IMR-90 (cell line): ENCODE results near the gene TFPI. TPM values are rescaled to one million over a fixed set of nuclear protein-coding genes. Genes with fewer than 3 reads are reported as not detected.
A peak's percentile ranks its signal among the peaks of the same experiment; 100 is the strongest.

Experiments
- ATAC-seq: fragments of 200-7000 bp; cut with Tn5 transposase; 2 replicates; pipeline ENCODE4 v1.9.1; 2020; ENCODE audit warnings: low read depth, mild to moderate bottlenecking, moderate library complexity
- BruUV-seq: library from RNA; stranded (reverse); fragments of 400-500 nt; replicated peaks from 2 replicates; lab custom pipeline; 2021; lab: Mats Ljungman, UMichigan
- CTCF ChIA-PET: fragments of 300-600 bp; formaldehyde crosslinking; extraction: SDS; loops from one replicate; lab custom pipeline; 2021; ENCODE audit warnings: antibody characterized with exemption; lab: Yijun Ruan, JAX
- POLR2A ChIA-PET: fragments of 300-600 bp; sonication (Branson Sonifier 250); formaldehyde crosslinking; loops from one replicate; lab custom pipeline; 2022; ENCODE audit warnings: antibody characterized with exemption; ENCODE audit not compliant: unreplicated experiment; lab: Charles Lee
- DNase-seq: peaks from one replicate; pipeline ENCODE4 v3.0.0; 2013
- H2AFZ ChIP-seq: replicated peaks from 2 replicates; pipeline ENCODE3; 2013; ENCODE audit warnings: low read length, mild to moderate bottlenecking; ENCODE audit not compliant: poor library complexity
- H2AK5ac ChIP-seq: 2 replicates; pipeline ENCODE4 v1.6.1; 2013; ENCODE audit warnings: low read depth, low read length, inconsistent platforms
- H2AK9ac ChIP-seq: replicated peaks from 2 replicates; pipeline ENCODE3; 2013; ENCODE audit warnings: mild to moderate bottlenecking, low read depth, low read length, moderate library complexity; ENCODE audit not compliant: poor library complexity
- H2BK120ac ChIP-seq: 2 replicates; pipeline ENCODE4 v1.6.1; 2013; ENCODE audit warnings: low read depth, low read length, inconsistent platforms
- H2BK15ac ChIP-seq: 3 replicates; pipeline ENCODE4 v1.6.1; 2013; ENCODE audit warnings: low read depth, low read length, inconsistent platforms
- H2BK20ac ChIP-seq: 2 replicates; pipeline ENCODE4 v1.6.1; 2013; ENCODE audit warnings: low read depth, mild to moderate bottlenecking, inconsistent platforms, low read length, moderate library complexity
- H2BK5ac ChIP-seq: 2 replicates; pipeline ENCODE4 v1.6.1; 2013; ENCODE audit warnings: mild to moderate bottlenecking, low read depth, low read length, inconsistent platforms; ENCODE audit not compliant: poor library complexity, severe bottlenecking
- H3K14ac ChIP-seq: replicated peaks from 2 replicates; pipeline ENCODE4 v1.6.1; 2013; ENCODE audit warnings: low read depth, low read length, inconsistent platforms
- H3K18ac ChIP-seq: 2 replicates; pipeline ENCODE4 v1.6.1; 2013; ENCODE audit warnings: low read depth, low read length, control low read depth
- H3K23ac ChIP-seq: 2 replicates; pipeline ENCODE4 v1.6.1; 2013; ENCODE audit warnings: low read depth, low read length, inconsistent platforms
- H3K27ac ChIP-seq: 2 replicates; pipeline ENCODE4 v1.5.1; 2013; ENCODE audit warnings: mild to moderate bottlenecking, control low read depth, low read length; ENCODE audit not compliant: insufficient read depth
- H3K27me3 ChIP-seq: 2 replicates; pipeline ENCODE4 v1.6.1; 2013; ENCODE audit warnings: low read length; ENCODE audit not compliant: control insufficient read depth, insufficient read depth
- H3K36me3 ChIP-seq: 2 replicates; pipeline ENCODE4 v1.6.1; 2013; ENCODE audit warnings: low read length, mixed read lengths; ENCODE audit not compliant: control insufficient read depth, insufficient read depth
- H3K4ac ChIP-seq: 2 replicates; pipeline ENCODE4 v1.6.1; 2013; ENCODE audit warnings: low read depth, low read length, inconsistent platforms
- H3K4me1 ChIP-seq: 2 replicates; pipeline ENCODE4 v1.6.1; 2013; ENCODE audit warnings: low read length, mixed read lengths; ENCODE audit not compliant: control insufficient read depth, insufficient read depth
- H3K4me2 ChIP-seq: 2 replicates; pipeline ENCODE4 v1.6.1; 2013; ENCODE audit warnings: low read depth, mild to moderate bottlenecking, control low read depth, low read length, moderate library complexity
- H3K4me3 ChIP-seq: 2 replicates; pipeline ENCODE4 v1.5.1; 2013; ENCODE audit warnings: low read depth, mild to moderate bottlenecking, control low read depth, low read length, moderate library complexity; ENCODE audit not compliant: insufficient read depth
- H3K56ac ChIP-seq: 2 replicates; pipeline ENCODE4 v1.6.1; 2013; ENCODE audit warnings: low read length, inconsistent platforms; ENCODE audit not compliant: insufficient read depth; ENCODE audit errors: extremely low read depth
- H3K79me1 ChIP-seq, 2 experiments: 2 replicates each; pipeline ENCODE4 v1.6.1; 2013; ENCODE audit warnings: low read length in 2 of 2, inconsistent platforms in 1 of 2, low read depth in 1 of 2
- H3K9ac ChIP-seq: 2 replicates; pipeline ENCODE4 v1.6.1; 2013; ENCODE audit warnings: low read depth, low read length, control low read depth
- H3K9me1 ChIP-seq: 2 replicates; pipeline ENCODE4 v1.6.1; 2013; ENCODE audit warnings: low read length, inconsistent platforms; ENCODE audit not compliant: insufficient read depth
- H3K9me3 ChIP-seq: 2 replicates; pipeline ENCODE4 v1.6.1; 2013; ENCODE audit warnings: low read length; ENCODE audit not compliant: control insufficient read depth, insufficient read depth
- H4K20me1 ChIP-seq: 2 replicates; pipeline ENCODE4 v1.6.1; 2013; ENCODE audit warnings: low read length, inconsistent platforms; ENCODE audit not compliant: insufficient read depth
- H4K5ac ChIP-seq: 2 replicates; pipeline ENCODE4 v1.6.1; 2013; ENCODE audit warnings: mild to moderate bottlenecking, low read depth, low read length, control low read depth
- H4K8ac ChIP-seq, 2 experiments: 2 replicates each; pipeline ENCODE4 v1.6.1; 2013; ENCODE audit warnings: low read depth in 2 of 2, low read length in 2 of 2, control low read depth in 1 of 2, inconsistent platforms in 1 of 2
- H4K91ac ChIP-seq: 2 replicates; pipeline ENCODE4 v1.6.1; 2013; ENCODE audit warnings: low read depth, low read length, inconsistent platforms; ENCODE audit not compliant: insufficient read depth
- BHLHE40 ChIP-seq: fragments of 150-350 bp; IDR thresholded peaks from 2 replicates; pipeline ENCODE4 v1.6.1; 2016; ENCODE audit warnings: mild to moderate bottlenecking, low read depth, low read length
- CEBPB ChIP-seq: IDR thresholded peaks from 2 replicates; pipeline ENCODE4 v1.6.1; 2012; ENCODE audit warnings: low read depth, low read length, improper control_type of control experiment
- CHD1 ChIP-seq: IDR thresholded peaks from 2 replicates; pipeline ENCODE4 v1.6.1; 2012; ENCODE audit warnings: low read depth, low read length, improper control_type of control experiment
- FOS ChIP-seq: fragments of 150-350 bp; IDR thresholded peaks from 2 replicates; pipeline ENCODE4 v1.6.1; 2016; ENCODE audit warnings: low read depth, low read length
- MAFK ChIP-seq: IDR thresholded peaks from 2 replicates; pipeline ENCODE4 v1.6.1; 2012; ENCODE audit warnings: low read depth, low read length, improper control_type of control experiment
- MAZ ChIP-seq: IDR thresholded peaks from 2 replicates; pipeline ENCODE4 v1.6.1; 2012; ENCODE audit warnings: low read depth, mild to moderate bottlenecking, low read length, improper control_type of control experiment, moderate library complexity, borderline replicate concordance
- NFE2L2 ChIP-seq: fragments of 150-350 bp; IDR thresholded peaks from 2 replicates; pipeline ENCODE4 v1.6.1; 2016; ENCODE audit warnings: low read depth, mild to moderate bottlenecking, low read length
- RAD21 ChIP-seq: IDR thresholded peaks from 2 replicates; pipeline ENCODE4 v1.6.1; 2012; ENCODE audit warnings: low read length, improper control_type of control experiment
- RCOR1 ChIP-seq: IDR thresholded peaks from 2 replicates; pipeline ENCODE4 v1.6.1; 2012; ENCODE audit warnings: mild to moderate bottlenecking, low read length, improper control_type of control experiment; ENCODE audit not compliant: insufficient replicate concordance
- WGBS, 2 experiments: methylation state at CpG; one replicate each; pipeline versions ENCODE4 v1.1.5 to v1.1.7; 2013; ENCODE audit warnings: missing lambda C conversion rate in 2 of 2; ENCODE audit not compliant: insufficient read length in 1 of 2; ENCODE audit errors: extremely low coverage in 2 of 2; 5-methylcytosine and 5-hydroxymethylcytosine counted together
- dilution Hi-C: fragments of 300-500 bp; cut with HindIII; formaldehyde crosslinking; loops from one replicate; pipeline ENCODE4 v1.14.3; 2018; ENCODE audit warnings: low sequenced_read_pairs; ENCODE audit not compliant: unreplicated experiment
- in situ Hi-C: fragments of 300-500 bp; cut with MboI; formaldehyde crosslinking; loops from 3 replicates; pipeline ENCODE4 v1.14.3; 2019; ENCODE audit warnings: low sequenced_read_pairs, inconsistent platforms, mixed read lengths
- intact Hi-C: fragments of 100-400 bp; cut with micrococcal nuclease; formaldehyde crosslinking; loops from 2 replicates; pipeline ENCODE4 v1.10.0; 2022
- polyA plus RNA-seq, 3 experiments: library from polyadenylated mRNA; depleted of rRNA; stranded (reverse); fragments of >200 nt; gene quantifications; 2 replicates each; pipeline ENCODE4 v1.2.3, GENCODE V29; 2012; ENCODE audit warnings: low replicate concordance in 1 of 3
- total RNA-seq: library from RNA; depleted of rRNA; stranded (reverse); fragments of >200 nt; gene quantifications from 2 replicates; pipeline ENCODE4 v1.2.3, GENCODE V29; 2012
- TF ChIP-seq, protein P1 (sequence below): conservative IDR thresholded peaks from 2 replicates; pipeline ENCODE4 v1.5.1; 2012; ENCODE audit warnings: mild to moderate bottlenecking, low read depth, low read length, improper control_type of control experiment
- TF ChIP-seq, protein P2 (sequence below): fragments of 150-350 bp; IDR thresholded peaks from 2 replicates; pipeline ENCODE4 v1.6.1; 2017; ENCODE audit warnings: mild to moderate bottlenecking, antibody characterized with exemption, low read length, low read depth
- TF ChIP-seq, protein P3 (sequence below): fragments of 150-350 bp; IDR thresholded peaks from 2 replicates; pipeline ENCODE4 v1.6.1; 2016; ENCODE audit warnings: low read depth, mild to moderate bottlenecking, low read length, moderate library complexity, borderline replicate concordance

TFPI gene
- total and polyA plus RNA-seq, 2 of the 4 experiments (the other 2 are of a cell fraction) = 33.9 to 83.0 TPM

- H2BK5ac ChIP-seq = peak overlapping the region; percentile 77
- no peak overlapping the region for H2AFZ ChIP-seq
- in situ Hi-C loops = no loop called here
Observed at GRCh38 chr2:187528042-187528441, 26.2 kb downstream of the TFPI start.

More at GRCh38 chr2:187528042-187528441, 26.2 kb downstream of the TFPI start:
- no peak overlapping the region for H3K4ac ChIP-seq
- no peak for DNase-seq
- H2BK15ac ChIP-seq = no peak overlapping the region
- no peak overlapping the region for H3K27ac ChIP-seq
- no peak overlapping the region for H3K4me3 ChIP-seq
- ChIA-PET POLR2A (no interaction called here), CTCF (interaction anchor here (0.6 kb wide), 1 partner anchor 27 kb away, joined by 4 read pairs; no protein-coding TSS in a partner anchor)
- no peak overlapping the region for H3K56ac ChIP-seq
- H3K27me3 ChIP-seq = no peaks in the 10 kb centered on the region
- H3K36me3 ChIP-seq = peaks cover 13% of the 10 kb centered on the region
- H2BK120ac ChIP-seq = no peak overlapping the region
- H3K18ac ChIP-seq = peak overlapping the region; percentile 38; the same call in 1 of the 2 replicates
- whole genome bisulfite sequencing, 2 experiments = no CpG with 5 or more reads among the region's 1 CpG
- H3K23ac ChIP-seq = no peak overlapping the region
- H3K14ac ChIP-seq = peak overlapping the region; percentile 81; the same call in 1 of the 2 replicates
- H4K20me1 ChIP-seq = peaks cover 6% of the 10 kb centered on the region
- H2AK9ac ChIP-seq = no peak overlapping the region
- no peak overlapping the region for H3K9ac ChIP-seq
- peaks cover 4% of the 10 kb centered on the region; the same call in 1 of the 2 replicates for H3K4me1 ChIP-seq
- no peak overlapping the region for H2BK20ac ChIP-seq
- no peak overlapping the region for H2AK5ac ChIP-seq
- H3K9me3 ChIP-seq = no peaks in the 10 kb centered on the region
- no peaks in the 10 kb centered on the region for H3K9me1 ChIP-seq
- BruUV-seq = no TSS peak
- TF ChIP-seq RCOR1 (no peak), FOS (no peak), BHLHE40 (no peak), CEBPB (no peak), RAD21 (no peak), MAZ (no peak), MAFK (no peak), CHD1 (no peak), NFE2L2 (no peak)
- TF ChIP-seq, protein P1, sequence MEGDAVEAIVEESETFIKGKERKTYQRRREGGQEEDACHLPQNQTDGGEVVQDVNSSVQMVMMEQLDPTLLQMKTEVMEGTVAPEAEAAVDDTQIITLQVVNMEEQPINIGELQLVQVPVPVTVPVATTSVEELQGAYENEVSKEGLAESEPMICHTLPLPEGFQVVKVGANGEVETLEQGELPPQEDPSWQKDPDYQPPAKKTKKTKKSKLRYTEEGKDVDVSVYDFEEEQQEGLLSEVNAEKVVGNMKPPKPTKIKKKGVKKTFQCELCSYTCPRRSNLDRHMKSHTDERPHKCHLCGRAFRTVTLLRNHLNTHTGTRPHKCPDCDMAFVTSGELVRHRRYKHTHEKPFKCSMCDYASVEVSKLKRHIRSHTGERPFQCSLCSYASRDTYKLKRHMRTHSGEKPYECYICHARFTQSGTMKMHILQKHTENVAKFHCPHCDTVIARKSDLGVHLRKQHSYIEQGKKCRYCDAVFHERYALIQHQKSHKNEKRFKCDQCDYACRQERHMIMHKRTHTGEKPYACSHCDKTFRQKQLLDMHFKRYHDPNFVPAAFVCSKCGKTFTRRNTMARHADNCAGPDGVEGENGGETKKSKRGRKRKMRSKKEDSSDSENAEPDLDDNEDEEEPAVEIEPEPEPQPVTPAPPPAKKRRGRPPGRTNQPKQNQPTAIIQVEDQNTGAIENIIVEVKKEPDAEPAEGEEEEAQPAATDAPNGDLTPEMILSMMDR = no peak
- TF ChIP-seq, protein P2, sequence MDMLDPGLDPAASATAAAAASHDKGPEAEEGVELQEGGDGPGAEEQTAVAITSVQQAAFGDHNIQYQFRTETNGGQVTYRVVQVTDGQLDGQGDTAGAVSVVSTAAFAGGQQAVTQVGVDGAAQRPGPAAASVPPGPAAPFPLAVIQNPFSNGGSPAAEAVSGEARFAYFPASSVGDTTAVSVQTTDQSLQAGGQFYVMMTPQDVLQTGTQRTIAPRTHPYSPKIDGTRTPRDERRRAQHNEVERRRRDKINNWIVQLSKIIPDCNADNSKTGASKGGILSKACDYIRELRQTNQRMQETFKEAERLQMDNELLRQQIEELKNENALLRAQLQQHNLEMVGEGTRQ = no peak
- TF ChIP-seq, protein P3, sequence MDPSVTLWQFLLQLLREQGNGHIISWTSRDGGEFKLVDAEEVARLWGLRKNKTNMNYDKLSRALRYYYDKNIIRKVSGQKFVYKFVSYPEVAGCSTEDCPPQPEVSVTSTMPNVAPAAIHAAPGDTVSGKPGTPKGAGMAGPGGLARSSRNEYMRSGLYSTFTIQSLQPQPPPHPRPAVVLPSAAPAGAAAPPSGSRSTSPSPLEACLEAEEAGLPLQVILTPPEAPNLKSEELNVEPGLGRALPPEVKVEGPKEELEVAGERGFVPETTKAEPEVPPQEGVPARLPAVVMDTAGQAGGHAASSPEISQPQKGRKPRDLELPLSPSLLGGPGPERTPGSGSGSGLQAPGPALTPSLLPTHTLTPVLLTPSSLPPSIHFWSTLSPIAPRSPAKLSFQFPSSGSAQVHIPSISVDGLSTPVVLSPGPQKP = no peak
- H4K5ac ChIP-seq = no peak overlapping the region; the same call in 1 of the 2 replicates
- peaks cover 11 to 47% of the 10 kb centered on the region in 2 experiments; a peak in 3 of 4 replicates for H3K79me1 ChIP-seq
- no peak overlapping the region; a peak in 1 of 4 replicates for H4K8ac ChIP-seq
- no peak for ATAC-seq
- H4K91ac ChIP-seq = no peak overlapping the region
- intact Hi-C loops = no loop called here
- H3K4me2 ChIP-seq = no peak overlapping the region
- dilution Hi-C loops = no loop called here
